A673 (cell line): Measurements from ENCODE around the gene ATP10A. TPM values are rescaled to one million over a fixed set of nuclear protein-coding genes. Genes with fewer than 3 reads are reported as not detected.

Experiments used
- BruUV-seq: library from RNA; stranded (reverse); fragments of 400-500 nt; replicated peaks from 2 replicates; lab custom pipeline; 2021; lab: Mats Ljungman, UMichigan
- CTCF ChIA-PET: fragments of 300-600 bp; sonication (Branson Sonifier 250); formaldehyde crosslinking; loops from one replicate; lab custom pipeline; 2022; ENCODE audit warnings: antibody characterized with exemption; lab: Charles Lee
- POLR2A ChIA-PET: fragments of 300-600 bp; sonication (Branson Sonifier 250); formaldehyde crosslinking; loops from one replicate; lab custom pipeline; 2022; ENCODE audit warnings: antibody characterized with exemption; ENCODE audit not compliant: low non-redundant PET; lab: Charles Lee
- DNase-seq: peaks from one replicate; pipeline ENCODE4 v3.0.0-alpha.2; 2015; ENCODE audit warnings: low spot score
- H3K27ac ChIP-seq: fragments of 200-600 bp; sonication (generic); 2 replicates; pipeline ENCODE4 v1.5.1; 2016; ENCODE audit warnings: mixed run types, low read depth, mild to moderate bottlenecking, mixed read lengths, antibody characterized with exemption, low read length; ENCODE audit not compliant: poor library complexity, severe bottlenecking
- H3K27me3 ChIP-seq: fragments of 200-600 bp; sonication (generic); replicated peaks from 2 replicates; pipeline ENCODE4 v1.6.1; 2017; ENCODE audit warnings: mixed run types, low read depth, mild to moderate bottlenecking, mixed read lengths, antibody characterized with exemption, low read length; ENCODE audit not compliant: insufficient read depth, poor library complexity
- H3K36me3 ChIP-seq: fragments of 200-600 bp; sonication (generic); 2 replicates; pipeline ENCODE4 v1.6.1; 2016; ENCODE audit warnings: mixed run types, mild to moderate bottlenecking, mixed read lengths, antibody characterized with exemption, low read length; ENCODE audit not compliant: insufficient read depth, poor library complexity, severe bottlenecking
- H3K4me1 ChIP-seq: fragments of 200-600 bp; sonication (generic); 2 replicates; pipeline ENCODE4 v1.6.1; 2017; ENCODE audit warnings: mixed run types, mild to moderate bottlenecking, mixed read lengths, antibody characterized with exemption, low read length; ENCODE audit not compliant: insufficient read depth, poor library complexity, severe bottlenecking
- H3K4me3 ChIP-seq: fragments of 200-600 bp; sonication (generic); 2 replicates; pipeline ENCODE4 v1.5.1; 2016; ENCODE audit warnings: low read depth, mixed run types, mild to moderate bottlenecking, mixed read lengths, low read length; ENCODE audit not compliant: poor library complexity, severe bottlenecking
- H3K9me3 ChIP-seq: fragments of 200-600 bp; sonication (generic); 2 replicates; pipeline ENCODE4 v1.6.1; 2016; ENCODE audit warnings: mixed run types, low read depth, mild to moderate bottlenecking, mixed read lengths, antibody characterized with exemption, low read length; ENCODE audit not compliant: poor library complexity, severe bottlenecking
- CTCF ChIP-seq: fragments of 300-800, 200-600 bp; sonication (generic); conservative IDR thresholded peaks from 2 replicates; pipeline ENCODE4 v1.5.1; 2017; ENCODE audit warnings: low read depth, mild to moderate bottlenecking, antibody characterized with exemption, low read length, moderate library complexity, mixed read lengths
- EZH2 ChIP-seq: fragments of 200-600 bp; sonication (generic); IDR thresholded peaks from 2 replicates; pipeline ENCODE4 v1.6.1; 2017; ENCODE audit warnings: borderline replicate concordance, low read depth, mild to moderate bottlenecking, mixed read lengths, antibody characterized with exemption, low read length; ENCODE audit not compliant: poor library complexity, severe bottlenecking
- intact Hi-C: fragments of 100-400 bp; cut with micrococcal nuclease; formaldehyde crosslinking; loops from one replicate; pipeline ENCODE4 v1.10.0; 2022; ENCODE audit not compliant: unreplicated experiment
- total RNA-seq: library from RNA; stranded (reverse); gene quantifications from 2 replicates; pipeline ENCODE4 v1.2.3, GENCODE V29; 2021

Gene ATP10A
- total RNA-seq, 1 experiment from 2014 or later = not detected

GRCh38 chr15:25680686-25681025, 182.5 kb downstream of the ATP10A start:
- intact Hi-C loops = no loop called here

GRCh38 chr15:25679964-25680685, 183.0 kb downstream of the ATP10A start:
- Histone ChIP-seq H3K27ac (no peak overlapping the region), H3K4me1 (no peaks in the 10 kb centered on the region), H3K4me3 (no peak overlapping the region), H3K27me3 (no peaks in the 10 kb centered on the region), H3K9me3 (peaks cover 24% of the 10 kb centered on the region), H3K36me3 (no peaks in the 10 kb centered on the region)
- POLR2A ChIA-PET = no interaction called here
- no TSS peak for BruUV-seq
- CTCF ChIA-PET = no interaction called here
- intact Hi-C loops = no loop called here
- TF ChIP-seq CTCF (no peak), EZH2 (no peak)
- no peak for DNase-seq

More at GRCh38 chr15:25680686-25681025, 182.5 kb downstream of the ATP10A start:
- Histone ChIP-seq H3K9me3 (peaks cover 27% of the 10 kb centered on the region), H3K4me3 (no peak overlapping the region), H3K27me3 (no peaks in the 10 kb centered on the region), H3K27ac (no peak overlapping the region), H3K36me3 (no peaks in the 10 kb centered on the region), H3K4me1 (no peaks in the 10 kb centered on the region)
- TF ChIP-seq CTCF (no peak), EZH2 (no peak)
- ChIA-PET POLR2A (no interaction called here), CTCF (no interaction called here)
- no peak for DNase-seq
- BruUV-seq = no TSS peak

GRCh38 chr15:25679492-25679891, 183.6 kb downstream of the ATP10A start:
- intact Hi-C loops = no loop called here
- BruUV-seq = no TSS peak
- CTCF ChIA-PET = no interaction called here

More at GRCh38 chr15:25679492-25679891, 183.6 kb downstream of the ATP10A start:
- Histone ChIP-seq H3K4me3 (no peak overlapping the region), H3K9me3 (peaks cover 17% of the 10 kb centered on the region), H3K27ac (no peak overlapping the region), H3K36me3 (no peaks in the 10 kb centered on the region), H3K27me3 (no peaks in the 10 kb centered on the region), H3K4me1 (no peaks in the 10 kb centered on the region)
- POLR2A ChIA-PET = no interaction called here
- TF ChIP-seq CTCF = no peak
- no peak for TF ChIP-seq EZH2
- DNase-seq = no peak
